Fibroblast of lung (primary cell): ENCODE data around the gene GPR62.

Experiments used
- EZH2 ChIP-seq: IDR thresholded peaks from 2 replicates; pipeline ENCODE4 v1.5.1; 2012; ENCODE audit warnings: low read length, control low read depth, mild to moderate bottlenecking; ENCODE audit errors: missing control alignments
- TF ChIP-seq, protein P1 (sequence below), 2 donors: IDR thresholded peaks in 1 of 2; conservative IDR thresholded peaks in 1 of 2; 1 replicate in 1 of 2; 2 replicates in 1 of 2; pipeline ENCODE4 v1.5.1; 2011 to 2012; ENCODE audit warnings: low read length in 2 of 2, control low read depth in 1 of 2, inconsistent platforms in 1 of 2, low read depth in 1 of 2, mild to moderate bottlenecking in 1 of 2

DNA sequence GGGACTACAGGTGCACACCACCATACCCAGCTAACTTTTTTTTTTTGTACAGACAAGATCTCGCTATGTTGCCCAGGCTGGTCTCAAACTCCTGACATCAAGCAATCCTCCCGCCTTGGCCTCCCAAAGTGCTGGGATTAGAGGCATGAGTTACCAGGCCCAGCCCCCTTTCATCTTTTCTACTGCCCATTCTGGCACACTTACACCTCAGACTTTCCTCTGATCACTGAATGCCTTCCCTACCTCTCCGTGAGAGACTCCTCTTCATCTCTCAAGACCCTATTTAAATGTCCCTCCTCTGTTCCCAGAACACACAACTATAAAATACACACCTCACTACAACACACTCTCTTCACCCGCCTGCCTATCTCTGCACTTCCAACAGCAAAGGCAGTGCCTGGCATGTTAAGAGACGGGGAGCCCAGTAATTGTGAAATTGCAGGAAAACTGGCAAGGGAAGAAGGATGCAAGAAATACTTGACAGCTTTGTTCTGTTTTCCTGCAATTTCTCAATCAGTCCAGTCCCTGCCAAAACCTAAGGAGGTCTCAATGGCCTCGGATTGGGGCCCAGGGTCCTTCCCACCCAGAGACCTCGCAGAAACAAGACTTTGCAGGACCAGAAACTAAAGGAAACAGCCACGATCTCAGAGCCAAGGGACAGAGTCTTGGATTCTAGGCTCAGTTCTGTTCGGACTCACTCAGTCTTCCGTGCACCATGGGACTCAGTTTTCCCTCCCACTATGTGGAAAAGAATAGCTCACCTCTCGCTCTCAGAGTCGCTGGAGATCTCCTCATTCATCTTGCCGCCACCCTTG, 14.3 kb upstream of the GPR62 start:
- TF ChIP-seq, protein P1, sequence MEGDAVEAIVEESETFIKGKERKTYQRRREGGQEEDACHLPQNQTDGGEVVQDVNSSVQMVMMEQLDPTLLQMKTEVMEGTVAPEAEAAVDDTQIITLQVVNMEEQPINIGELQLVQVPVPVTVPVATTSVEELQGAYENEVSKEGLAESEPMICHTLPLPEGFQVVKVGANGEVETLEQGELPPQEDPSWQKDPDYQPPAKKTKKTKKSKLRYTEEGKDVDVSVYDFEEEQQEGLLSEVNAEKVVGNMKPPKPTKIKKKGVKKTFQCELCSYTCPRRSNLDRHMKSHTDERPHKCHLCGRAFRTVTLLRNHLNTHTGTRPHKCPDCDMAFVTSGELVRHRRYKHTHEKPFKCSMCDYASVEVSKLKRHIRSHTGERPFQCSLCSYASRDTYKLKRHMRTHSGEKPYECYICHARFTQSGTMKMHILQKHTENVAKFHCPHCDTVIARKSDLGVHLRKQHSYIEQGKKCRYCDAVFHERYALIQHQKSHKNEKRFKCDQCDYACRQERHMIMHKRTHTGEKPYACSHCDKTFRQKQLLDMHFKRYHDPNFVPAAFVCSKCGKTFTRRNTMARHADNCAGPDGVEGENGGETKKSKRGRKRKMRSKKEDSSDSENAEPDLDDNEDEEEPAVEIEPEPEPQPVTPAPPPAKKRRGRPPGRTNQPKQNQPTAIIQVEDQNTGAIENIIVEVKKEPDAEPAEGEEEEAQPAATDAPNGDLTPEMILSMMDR (conservative IDR thresholded peaks at IDR 0.05 in 1 of 2, IDR thresholded peaks at IDR 0.05 in 1 of 2; ENCODE audit: low read depth in 1 of 2, low read length in 2 of 2) = no peak
- no peak for TF ChIP-seq EZH2
